Endothelial cell of umbilical vein (primary cell): ENCODE results near the gene FRMD4A.

Experiments used
- CTCF ChIP-seq, 2 donors: IDR thresholded peaks; 1 replicate in 1 of 2; 2 replicates in 1 of 2; pipeline ENCODE4 v1.5.1; 2011; ENCODE audit warnings: low read length in 2 of 2, mild to moderate bottlenecking in 2 of 2, moderate library complexity in 2 of 2, control low read depth in 1 of 2, inconsistent platforms in 1 of 2, low read depth in 1 of 2; ENCODE audit not compliant: insufficient read depth in 1 of 2; ENCODE audit errors: extremely low read depth in 1 of 2
- EZH2 ChIP-seq: IDR thresholded peaks from 2 replicates; pipeline ENCODE4 v1.6.1; 2012; ENCODE audit warnings: borderline replicate concordance, low read depth, mild to moderate bottlenecking, moderate library complexity, low read length, inconsistent platforms; ENCODE audit not compliant: severe bottlenecking
- FOS ChIP-seq: IDR thresholded peaks from 2 replicates; pipeline ENCODE4 v1.6.1; 2011; ENCODE audit warnings: mild to moderate bottlenecking, low read length, moderate library complexity, borderline replicate concordance; ENCODE audit not compliant: insufficient read depth
- POLR2A ChIP-seq: IDR thresholded peaks from 2 replicates; pipeline ENCODE4 v1.6.1; 2012; ENCODE audit warnings: low read depth, mild to moderate bottlenecking, control low read depth, low read length

- TF ChIP-seq CTCF (IDR thresholded peaks at IDR 0.05; ENCODE audit: extremely low read depth in 1 of 2, insufficient read depth in 1 of 2, low read depth in 1 of 2, low read length in 2 of 2): no peak
- no peak for TF ChIP-seq POLR2A
- TF ChIP-seq FOS: no peak
- no peak for TF ChIP-seq EZH2
Observed at GRCh38 chr10:14060320-14061070, 270.2 kb downstream of the FRMD4A start.
